Left lung (tissue), 10 donors: ENCODE measurements around the gene KLHL3. TPM values are rescaled to one million over a fixed set of nuclear protein-coding genes. Genes with fewer than 3 reads are reported as not detected.

Experiments
- ATAC-seq: fragments of 200-7000 bp; cut with Tn5 transposase; one replicate; pipeline ENCODE4 v1.9.1; 2020; ENCODE audit warnings: moderate library complexity
- DNase-seq, 4 donors: peaks; one replicate each; pipeline ENCODE4 v3.0.0-alpha.2; 2013 to 2020
- H3K27ac ChIP-seq, 2 donors: fragments of 200-600 bp; sonication (generic) in 1 of 2; one replicate each; pipeline versions ENCODE4 v1.5.0 to v1.8.0; 2020 to 2021
- H3K27me3 ChIP-seq, 2 donors: fragments of 200-600 bp; sonication (generic) in 1 of 2; one replicate each; pipeline versions ENCODE4 v1.5.0 to v1.8.0; 2020 to 2021
- H3K36me3 ChIP-seq, 2 donors: fragments of 200-600 bp; sonication (generic) in 1 of 2; one replicate each; pipeline versions ENCODE4 v1.5.0 to v1.8.0; 2020 to 2021
- H3K4me1 ChIP-seq, 2 donors: fragments of 200-600 bp; one replicate each; pipeline ENCODE4 v1.8.0; 2021
- H3K4me3 ChIP-seq, 2 donors: fragments of 200-600 bp; sonication (generic) in 1 of 2; one replicate each; pipeline versions ENCODE4 v1.5.0 to v1.8.0; 2020 to 2021; ENCODE audit warnings: mild to moderate bottlenecking in 1 of 2
- H3K9me3 ChIP-seq, 2 donors: fragments of 200-600 bp; sonication (generic) in 1 of 2; one replicate each; pipeline versions ENCODE4 v1.5.0 to v1.8.0; 2020 to 2021
- intact Hi-C, 2 donors: fragments of 100-400 bp; cut with DNase I; formaldehyde crosslinking; loops; one replicate each; pipeline versions ENCODE4 v1.11.2 to v1.14.2; 2022
- polyA plus RNA-seq, 6 donors: library from polyadenylated mRNA; unstranded; fragments of 120-200 nt; gene quantifications; one replicate each; pipeline ENCODE4 v1.2.1, GENCODE V29; 2013; ENCODE audit not compliant: insufficient read length in 6 of 6
- total RNA-seq, 2 donors: library from RNA; stranded (reverse); fragmentation: NEBNext Ultra II Directional; extraction: Animal tissue kit (Norgen Biotek cat#: 25700); gene quantifications; one replicate each; pipeline ENCODE4 v1.2.1, GENCODE V29; 2021
- TF ChIP-seq, protein P1 (sequence below), 2 donors: fragments of 200-600 bp; sonication (generic) in 1 of 2; IDR thresholded peaks; one replicate each; pipeline versions ENCODE4 v1.5.0 to v1.8.0; 2021; ENCODE audit warnings: antibody characterized with exemption in 2 of 2
- donor health status: DM: no; HTN: yes; CAD: no.
- donor health status: DM: no; HTN: no; CAD: no.

The KLHL3 gene
- total and polyA plus RNA-seq, 8 donors = 5.4 to 35.7 (median 29.7) TPM

DNA sequence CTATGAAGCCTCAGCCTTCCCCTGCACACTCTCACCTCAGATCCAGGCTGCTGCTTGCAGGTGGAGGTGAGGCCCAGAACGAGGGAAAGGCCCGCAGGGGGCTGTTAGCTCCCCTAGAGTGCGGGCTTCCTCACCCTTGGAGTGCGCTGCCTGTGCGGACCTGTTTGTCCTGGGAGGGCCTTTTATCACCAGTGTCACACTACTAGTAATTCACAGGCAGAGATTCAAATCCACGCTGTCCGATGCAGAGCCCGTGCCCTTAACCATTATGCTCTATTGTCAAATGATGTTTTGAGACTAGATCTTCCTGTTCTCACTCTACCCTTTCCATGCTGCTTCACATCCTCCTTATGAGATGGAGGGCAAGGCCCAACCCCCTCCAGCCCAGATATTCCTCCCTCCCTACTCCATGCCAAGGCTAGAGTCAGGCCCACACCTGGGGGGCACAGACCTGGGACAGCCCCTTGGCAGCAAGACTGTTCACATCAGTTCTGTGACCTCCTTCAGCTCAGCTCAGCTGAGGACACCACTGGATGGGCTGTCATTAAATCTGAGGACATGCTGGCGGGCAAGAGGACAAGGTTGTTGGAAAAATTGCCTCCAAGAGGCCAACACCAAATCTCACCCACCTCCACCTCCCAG lies 124.0 kb downstream of the KLHL3 start:
- no peaks in the 10 kb centered on the region for H3K9me3 ChIP-seq
- H3K36me3 ChIP-seq = no peaks in the 10 kb centered on the region
- TF ChIP-seq, protein P1, sequence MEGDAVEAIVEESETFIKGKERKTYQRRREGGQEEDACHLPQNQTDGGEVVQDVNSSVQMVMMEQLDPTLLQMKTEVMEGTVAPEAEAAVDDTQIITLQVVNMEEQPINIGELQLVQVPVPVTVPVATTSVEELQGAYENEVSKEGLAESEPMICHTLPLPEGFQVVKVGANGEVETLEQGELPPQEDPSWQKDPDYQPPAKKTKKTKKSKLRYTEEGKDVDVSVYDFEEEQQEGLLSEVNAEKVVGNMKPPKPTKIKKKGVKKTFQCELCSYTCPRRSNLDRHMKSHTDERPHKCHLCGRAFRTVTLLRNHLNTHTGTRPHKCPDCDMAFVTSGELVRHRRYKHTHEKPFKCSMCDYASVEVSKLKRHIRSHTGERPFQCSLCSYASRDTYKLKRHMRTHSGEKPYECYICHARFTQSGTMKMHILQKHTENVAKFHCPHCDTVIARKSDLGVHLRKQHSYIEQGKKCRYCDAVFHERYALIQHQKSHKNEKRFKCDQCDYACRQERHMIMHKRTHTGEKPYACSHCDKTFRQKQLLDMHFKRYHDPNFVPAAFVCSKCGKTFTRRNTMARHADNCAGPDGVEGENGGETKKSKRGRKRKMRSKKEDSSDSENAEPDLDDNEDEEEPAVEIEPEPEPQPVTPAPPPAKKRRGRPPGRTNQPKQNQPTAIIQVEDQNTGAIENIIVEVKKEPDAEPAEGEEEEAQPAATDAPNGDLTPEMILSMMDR (IDR thresholded peaks at IDR 0.05) = no peak
- intact Hi-C loops = no loop called here
- H3K4me1 ChIP-seq = peaks cover 0 to 5% of the 10 kb centered on the region in 2 donors
- H3K27ac ChIP-seq = no peak overlapping the region
- DNase-seq = no peak
- no peak overlapping the region for H3K4me3 ChIP-seq
- H3K27me3 ChIP-seq = peaks cover 0 to 15% of the 10 kb centered on the region in 2 donors
- no peak for ATAC-seq

DNA sequence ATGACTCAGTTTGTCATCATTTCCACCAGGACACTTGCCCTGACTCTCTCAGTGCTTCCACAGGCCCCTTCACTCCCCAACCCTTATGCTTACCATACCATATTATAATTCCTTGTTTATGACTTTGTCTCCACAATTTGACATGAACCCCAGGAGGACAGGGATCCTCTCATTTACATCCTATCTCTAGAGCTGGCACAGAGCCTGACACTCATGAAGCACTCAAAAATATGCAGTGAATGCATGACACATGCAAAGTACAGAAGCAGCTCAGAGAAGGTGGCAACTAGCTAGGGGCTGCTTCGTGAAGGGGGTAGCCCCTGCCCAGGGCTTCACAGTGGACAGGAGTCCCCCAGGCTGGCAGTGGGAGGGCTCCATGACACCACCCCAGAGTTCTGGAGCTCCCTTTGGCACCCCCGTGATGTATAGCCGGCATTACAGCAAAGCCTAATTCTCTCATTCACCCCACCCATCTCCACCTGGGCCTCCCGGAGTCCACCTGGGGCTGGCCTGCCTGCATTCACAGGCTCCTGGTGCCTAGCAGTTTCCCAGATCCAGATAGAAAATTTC lies 124.8 kb downstream of the KLHL3 start:
- Histone ChIP-seq H3K4me1 (peaks cover 0 to 5% of the 10 kb centered on the region in 2 donors), H3K4me3 (no peak overlapping the region), H3K27me3 (peaks cover 0 to 18% of the 10 kb centered on the region in 2 donors), H3K9me3 (no peaks in the 10 kb centered on the region), H3K36me3 (no peaks in the 10 kb centered on the region), H3K27ac (no peak overlapping the region)
- DNase-seq = no peak
- TF ChIP-seq, protein P1 (IDR thresholded peaks at IDR 0.05) = no peak
- intact Hi-C loops = no loop called here
- no peak for ATAC-seq

DNA sequence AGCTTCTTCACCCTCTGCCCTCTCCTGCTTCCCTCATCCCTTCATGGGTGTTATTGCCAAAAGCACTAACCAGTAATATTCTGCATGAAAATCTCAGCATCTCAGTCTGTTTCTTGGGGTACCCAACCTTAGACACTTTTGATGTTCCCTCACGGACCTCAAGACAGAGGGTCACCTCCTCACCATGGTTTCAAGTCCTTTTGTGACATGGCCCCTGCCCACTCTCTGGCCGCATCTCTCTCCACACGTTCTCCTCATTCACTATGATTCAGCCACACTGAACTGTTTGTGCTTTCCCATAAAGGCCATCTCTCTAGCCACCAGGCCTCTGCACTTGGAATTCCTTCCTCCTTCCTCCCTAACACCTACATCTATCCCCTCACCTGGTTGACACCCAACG lies 125.3 kb downstream of the KLHL3 start:
- DNase-seq (no peak), ATAC-seq (no peak)
- TF ChIP-seq, protein P1 (IDR thresholded peaks at IDR 0.05) = no peak
- Histone ChIP-seq H3K27ac (no peak overlapping the region), H3K27me3 (peaks cover 0 to 18% of the 10 kb centered on the region in 2 donors), H3K4me3 (no peak overlapping the region), H3K36me3 (no peaks in the 10 kb centered on the region), H3K4me1 (peaks cover 0 to 5% of the 10 kb centered on the region in 2 donors), H3K9me3 (no peaks in the 10 kb centered on the region)
- intact Hi-C loops = no loop called here

DNA sequence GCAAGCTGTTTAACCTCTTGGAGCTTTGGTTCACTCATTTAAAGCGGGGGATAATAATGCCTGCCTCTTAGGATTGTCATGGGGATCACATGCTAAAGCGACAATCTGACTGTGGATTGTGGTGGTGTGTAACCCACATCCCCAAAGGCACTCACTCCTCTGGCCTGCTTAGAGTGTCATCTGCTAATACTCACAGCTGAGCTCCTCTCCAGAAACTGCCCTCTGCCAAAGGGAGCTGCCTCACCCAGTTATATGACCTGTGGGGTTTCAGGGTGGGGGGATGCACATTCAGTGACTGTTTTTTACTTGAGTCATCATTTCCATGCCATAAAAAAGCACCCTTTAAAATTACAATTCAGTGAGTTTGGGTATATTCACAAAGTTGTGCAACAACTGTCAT lies 126.8 kb downstream of the KLHL3 start:
- Histone ChIP-seq H3K4me1 (peaks cover 0 to 5% of the 10 kb centered on the region in 2 donors), H3K9me3 (no peaks in the 10 kb centered on the region), H3K4me3 (no peak overlapping the region), H3K36me3 (no peaks in the 10 kb centered on the region), H3K27me3 (peaks cover 0 to 28% of the 10 kb centered on the region in 2 donors), H3K27ac (no peak overlapping the region)
- TF ChIP-seq, protein P1 (IDR thresholded peaks at IDR 0.05) = no peak
- ATAC-seq (no peak), DNase-seq (no peak)
- intact Hi-C loops = no loop called here

DNA sequence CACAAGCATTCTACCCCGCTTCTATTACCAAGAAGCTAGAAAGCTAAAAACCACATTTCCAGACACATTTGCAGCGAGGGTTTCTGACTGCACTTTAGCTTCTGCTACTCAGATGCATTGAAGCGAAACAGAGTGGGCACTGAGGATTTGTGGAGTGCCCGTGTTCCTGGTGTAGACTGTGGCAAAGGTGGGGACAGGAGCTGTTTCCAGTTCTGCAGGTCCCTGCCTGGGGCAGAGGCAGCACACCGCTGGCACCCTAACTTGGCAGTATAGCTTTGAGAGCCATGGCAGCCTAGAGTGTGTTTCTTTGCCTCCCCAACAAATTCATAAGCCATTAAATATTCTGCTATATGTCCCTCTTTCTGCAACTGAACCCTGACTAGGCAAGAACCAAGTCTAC lies 128.1 kb downstream of the KLHL3 start:
- H3K9me3 ChIP-seq = no peaks in the 10 kb centered on the region
- TF ChIP-seq, protein P1 (IDR thresholded peaks at IDR 0.05) = no peak
- H3K4me1 ChIP-seq = no peaks in the 10 kb centered on the region
- no peak for DNase-seq
- no peak overlapping the region for H3K27ac ChIP-seq
- H3K36me3 ChIP-seq = no peaks in the 10 kb centered on the region
- no peak for ATAC-seq
- H3K27me3 ChIP-seq = peaks cover 0 to 28% of the 10 kb centered on the region in 2 donors
- no peak overlapping the region for H3K4me3 ChIP-seq
- intact Hi-C loops = no loop called here
